ENCODE data around the gene TAC1. TPM values are rescaled to one million over a fixed set of nuclear protein-coding genes. Genes with fewer than 3 reads are reported as not detected.

The TAC1 gene
- total and polyA plus RNA-seq, 12 donors = 1.3 to 12.0 (median 4.3) TPM; not detected in 1

GRCh38 chr7:97697396-97697795 lies 34.5 kb upstream of the TAC1 start:
- Histone ChIP-seq H3K4me1 (replicated peaks in 1 of 2) (no peaks in the 10 kb centered on the region), H3K4me3 (no peak overlapping the region), H3K27me3 (no peaks in the 10 kb centered on the region), H3K9me3 (replicated peaks in 1 of 3) (no peaks in the 10 kb centered on the region), H3K27ac (no peak overlapping the region), H3K36me3 (replicated peaks in 1 of 2) (no peaks in the 10 kb centered on the region)
- DNase-seq = no peak
- intact Hi-C loops (cut with DNase I) = no loop called here
- TF ChIP-seq CTCF (IDR thresholded peaks at IDR 0.05) (no peak), POLR2A (IDR thresholded peaks at IDR 0.05) (no peak)

- Histone ChIP-seq H3K27ac (no peak overlapping the region), H3K36me3 (replicated peaks in 1 of 2) (no peaks in the 10 kb centered on the region), H3K4me3 (no peak overlapping the region), H3K9me3 (replicated peaks in 1 of 3) (no peaks in the 10 kb centered on the region), H3K27me3 (no peaks in the 10 kb centered on the region), H3K4me1 (replicated peaks in 1 of 2) (no peaks in the 10 kb centered on the region)
- intact Hi-C loops (cut with DNase I) = no loop called here
- no peak for TF ChIP-seq POLR2A (IDR thresholded peaks at IDR 0.05)
- TF ChIP-seq CTCF (IDR thresholded peaks at IDR 0.05) = no peak
- 57 to 77% (median 74%) methylated on average over 3 of the region's 3 CpGs for WGBS, 4 donors
- DNase-seq = no peak
These were observed 9.5 kb upstream of the TAC1 start for GRCh38 chr7:97722386-97722785.

GRCh38 chr7:97732565-97733275 lies 834 bp downstream of the TAC1 start:
- WGBS, 4 donors = 2 to 4% (median 3%) methylated on average over 19 to 42 of the region's 42 CpGs
- no peak overlapping the region for H3K27ac ChIP-seq
- no peaks in the 10 kb centered on the region for H3K9me3 ChIP-seq (replicated peaks in 1 of 3)
- no peak overlapping the region for H3K4me3 ChIP-seq
- peaks cover 52% of the 10 kb centered on the region for H3K27me3 ChIP-seq
- intact Hi-C loops (cut with DNase I) = no loop called here
- TF ChIP-seq POLR2A (IDR thresholded peaks at IDR 0.05) (no peak), CTCF (IDR thresholded peaks at IDR 0.05) (no peak)
- peaks cover 0 to 6% of the 10 kb centered on the region in 2 donors for H3K4me1 ChIP-seq (replicated peaks in 1 of 2)
- DNase-seq = no peak
- H3K36me3 ChIP-seq (replicated peaks in 1 of 2) = no peaks in the 10 kb centered on the region

GRCh38 chr7:97733276-97734161 lies 1.6 kb downstream of the TAC1 start:
- H3K4me3 ChIP-seq = no peak overlapping the region
- H3K36me3 ChIP-seq (replicated peaks in 1 of 2) = no peaks in the 10 kb centered on the region
- no peak for DNase-seq
- no peaks in the 10 kb centered on the region for H3K9me3 ChIP-seq (replicated peaks in 1 of 3)
- H3K27ac ChIP-seq = no peak overlapping the region
- peaks cover 52% of the 10 kb centered on the region for H3K27me3 ChIP-seq
- peaks cover 0 to 6% of the 10 kb centered on the region in 2 donors for H3K4me1 ChIP-seq (replicated peaks in 1 of 2)
- intact Hi-C loops (cut with DNase I) = no loop called here
- TF ChIP-seq POLR2A (IDR thresholded peaks at IDR 0.05) (no peak), CTCF (IDR thresholded peaks at IDR 0.05) (no peak)
- WGBS, 4 donors = 2 to 7% (median 3%) methylated on average over 9 to 59 of the region's 59 CpGs

Data from adrenal gland (tissue), 12 donors.